AG04449 (cell line): ENCODE measurements around the gene TNS4.

Experiments used
- CTCF ChIA-PET: fragments of 350-600 bp; formaldehyde crosslinking; extraction: SDS; loops from one replicate; lab custom pipeline; 2021; ENCODE audit warnings: antibody characterized with exemption; lab: Yijun Ruan, JAX
- POLR2A ChIA-PET: fragments of 400-600, 350-600 bp; formaldehyde crosslinking; extraction: SDS; loops from one replicate; lab custom pipeline; 2020; ENCODE audit warnings: antibody characterized with exemption, inconsistent platforms; lab: Yijun Ruan, JAX
- DNase-seq: peaks from one replicate; pipeline ENCODE4 v3.0.0-alpha.2; 2010; ENCODE audit warnings: low read depth, low spot score
- H3K4me3 ChIP-seq: 2 replicates; pipeline ENCODE4 v1.5.1; 2011; ENCODE audit warnings: low read depth, mild to moderate bottlenecking, control low read depth, low read length
- CTCF ChIP-seq: IDR thresholded peaks from one replicate; pipeline ENCODE4 v1.5.1; 2011; ENCODE audit warnings: mild to moderate bottlenecking, moderate library complexity, low read length, control low read depth, inconsistent platforms; ENCODE audit not compliant: insufficient read depth; ENCODE audit errors: missing control alignments

Gene TNS4

DNA sequence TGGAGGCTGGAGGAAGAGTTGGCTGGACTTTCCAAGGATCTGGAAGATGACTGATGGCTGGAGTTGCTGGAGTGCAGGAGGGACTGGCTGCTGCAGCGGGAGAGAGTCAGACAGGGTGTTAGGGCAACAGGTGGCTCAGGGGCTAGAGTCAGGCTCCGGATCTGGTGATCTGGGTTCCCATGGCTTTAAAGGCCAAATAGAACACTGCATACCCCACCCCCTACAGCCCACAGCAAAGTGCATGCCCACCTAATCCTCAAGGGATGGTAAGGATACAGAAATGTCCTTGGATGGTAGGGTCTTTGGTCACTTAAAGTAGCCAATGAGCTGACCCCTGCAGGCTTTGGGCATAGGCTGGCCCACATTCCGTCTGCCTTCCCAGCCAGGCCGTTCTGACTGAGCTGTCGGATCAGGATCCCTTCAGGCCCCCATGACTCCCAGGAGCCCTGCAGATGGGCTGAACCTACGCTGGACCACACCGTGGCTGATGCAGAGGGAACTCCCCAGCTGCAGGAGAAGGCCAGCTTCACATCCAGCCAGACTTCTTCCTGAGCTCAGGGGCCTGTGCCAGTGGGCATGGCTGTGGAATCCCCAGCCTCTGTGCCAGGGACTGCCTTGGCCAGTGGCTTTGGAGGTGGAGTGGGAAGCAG, 13.9 kb downstream of the TNS4 start:
- ChIA-PET CTCF (interaction anchor here (0.8 to 5.2 kb wide), 11 partner anchors 10 to 73 kb away, joined by 3 to 68 read pairs (median 4); no protein-coding TSS in a partner anchor), POLR2A (interaction anchor here (2.3 kb wide), 1 partner anchor 34 kb away, joined by 13 read pairs; no protein-coding TSS in a partner anchor)
- H3K4me3 ChIP-seq: no peak overlapping the region
- no peak for DNase-seq
- no peak for TF ChIP-seq CTCF

- peak; percentile 78 for DNase-seq
- no peak for TF ChIP-seq CTCF
- H3K4me3 ChIP-seq: peak overlapping the region; percentile 38; the same call in 1 of the 2 replicates
- ChIA-PET POLR2A (interaction anchor here (0.6 to 2.3 kb wide), 11 partner anchors 11 to 65 kb away, joined by 3 to 14 read pairs (median 5); no protein-coding TSS in a partner anchor), CTCF (interaction anchor here (1.1 to 5.2 kb wide), 7 partner anchors 10 to 73 kb away, joined by 3 to 68 read pairs (median 15); no protein-coding TSS in a partner anchor)
These were observed 14.7 kb downstream of the TNS4 start for GRCh38 chr17:40486522-40487370.

DNA sequence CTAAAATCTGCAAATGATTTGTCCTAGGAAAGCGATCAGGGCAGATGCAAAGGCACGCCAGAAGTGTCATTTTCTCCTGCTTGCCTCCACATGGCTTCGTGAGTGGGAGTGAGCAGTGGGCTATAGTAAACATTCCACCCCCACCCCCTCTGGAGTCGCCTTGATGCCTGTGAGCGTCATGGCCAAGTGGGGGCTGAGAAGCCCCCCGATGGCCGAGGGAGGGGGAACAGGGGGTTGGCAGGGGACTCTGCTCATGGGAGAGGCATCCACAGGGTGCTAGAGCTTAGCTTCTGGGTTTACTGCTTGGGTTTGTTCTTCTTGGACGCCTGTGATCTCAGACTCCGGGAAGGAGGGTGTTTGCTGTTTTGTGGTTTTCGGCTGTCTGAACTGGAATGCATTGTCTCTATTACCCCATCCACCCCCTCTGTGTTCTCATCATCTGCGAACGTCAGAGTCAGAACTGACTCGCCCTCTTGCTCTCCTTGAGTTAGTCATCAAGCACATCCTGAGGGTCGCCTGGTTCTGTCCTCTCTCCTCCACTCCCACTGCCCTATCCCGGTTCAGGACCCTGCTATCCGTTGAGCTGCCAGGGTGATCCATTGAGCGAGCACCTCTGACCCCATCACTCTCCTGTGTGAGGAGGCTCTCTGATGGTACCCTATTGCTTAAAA, 15.4 kb downstream of the TNS4 start:
- CTCF ChIA-PET: interaction anchor here (1.1 to 5.2 kb wide), 6 partner anchors 9 to 74 kb away, joined by 3 to 68 read pairs (median 18); no protein-coding TSS in a partner anchor
- DNase-seq: peak; percentile 98
- POLR2A ChIA-PET: interaction anchor here (0.6 to 2.3 kb wide), 12 partner anchors 10 to 65 kb away, joined by 3 to 14 read pairs (median 5); no protein-coding TSS in a partner anchor
- no peak for TF ChIP-seq CTCF
- H3K4me3 ChIP-seq: peak overlapping the region; percentile 38

DNA sequence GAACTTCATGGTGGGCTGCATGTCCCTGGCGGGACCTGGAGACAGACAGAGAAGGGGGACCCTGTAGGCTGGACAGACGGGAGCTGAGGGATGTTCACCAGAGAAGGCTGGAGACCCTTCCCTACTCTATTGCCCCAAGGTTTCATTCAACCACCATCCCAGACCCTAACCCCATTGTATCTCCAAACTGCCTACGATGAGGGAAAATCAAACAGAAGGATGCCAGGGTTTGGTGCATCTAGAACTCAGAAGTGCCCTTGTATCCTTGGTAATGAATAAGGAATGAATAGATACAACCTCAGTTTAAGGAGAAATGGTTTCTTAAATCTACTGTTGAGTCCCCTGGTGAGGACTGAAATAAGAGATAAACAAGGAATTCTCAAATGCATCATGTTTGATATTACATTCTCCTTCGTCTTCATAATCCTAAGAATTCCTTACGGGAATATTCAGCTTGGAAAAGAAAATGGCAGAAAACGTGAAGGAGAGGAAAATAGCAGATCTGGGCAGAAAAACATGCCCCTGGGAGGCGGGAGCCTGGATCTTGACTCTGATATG, 16.4 kb downstream of the TNS4 start:
- TF ChIP-seq CTCF: no peak
- no peak for DNase-seq
- no peak overlapping the region for H3K4me3 ChIP-seq
- CTCF ChIA-PET: interaction anchor here (0.6 to 5.2 kb wide), 5 partner anchors 9 to 182 kb away, joined by 3 to 68 read pairs (median 20); no protein-coding TSS in a partner anchor
- POLR2A ChIA-PET: interaction anchor here (2.2 to 2.3 kb wide), 2 partner anchors 37 to 66 kb away, joined by 13 to 14 read pairs; no protein-coding TSS in a partner anchor

DNA sequence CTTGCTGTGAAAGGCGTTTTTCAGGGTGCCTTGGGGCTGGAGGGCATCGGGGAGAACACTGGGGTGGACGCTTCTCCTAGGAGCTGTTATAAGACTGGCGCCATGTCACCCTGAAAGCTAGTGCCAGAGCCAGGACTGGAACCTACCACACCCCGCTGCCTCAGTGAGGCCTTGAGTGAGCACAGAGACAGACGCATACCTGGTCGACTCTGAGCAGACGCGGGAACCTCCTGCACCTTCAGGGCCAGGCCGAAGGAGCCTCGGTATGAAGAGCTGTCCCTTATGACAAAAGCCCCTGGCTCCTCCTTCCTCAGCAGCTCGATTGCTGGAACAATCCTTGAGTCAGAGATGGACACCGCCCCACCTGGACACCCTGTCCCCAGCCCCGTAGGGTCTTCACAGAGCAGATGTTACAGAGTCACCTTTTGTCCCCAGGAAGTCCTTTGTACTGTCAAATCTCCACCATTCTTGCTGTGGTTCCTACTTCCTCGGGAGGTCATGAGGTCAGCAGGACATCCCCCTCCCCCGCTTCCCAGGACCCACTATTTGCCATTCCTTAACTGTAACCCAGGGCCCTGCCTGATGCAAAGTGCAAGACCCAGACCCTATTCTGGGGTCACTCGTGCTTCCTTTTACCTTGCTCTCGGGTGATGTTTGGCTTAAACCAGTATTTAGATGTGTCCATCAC, 17.0 kb downstream of the TNS4 start:
- no peak for DNase-seq
- no peak overlapping the region for H3K4me3 ChIP-seq
- ChIA-PET POLR2A (no interaction called here), CTCF (interaction anchor here (0.6 to 5.2 kb wide), 5 partner anchors 8 to 181 kb away, joined by 3 to 68 read pairs (median 20); no protein-coding TSS in a partner anchor)
- no peak for TF ChIP-seq CTCF
